ENCODE results near the gene ACAP3. TPM values are rescaled to one million over a fixed set of nuclear protein-coding genes. Genes with fewer than 3 reads are reported as not detected.
A peak's percentile ranks its signal among the peaks of the same experiment; 100 is the strongest.

The ACAP3 gene
- total and polyA plus RNA-seq, 2 of the 4 experiments (the other 2 are of a cell fraction) = 13.3 to 58.2 TPM

DNA sequence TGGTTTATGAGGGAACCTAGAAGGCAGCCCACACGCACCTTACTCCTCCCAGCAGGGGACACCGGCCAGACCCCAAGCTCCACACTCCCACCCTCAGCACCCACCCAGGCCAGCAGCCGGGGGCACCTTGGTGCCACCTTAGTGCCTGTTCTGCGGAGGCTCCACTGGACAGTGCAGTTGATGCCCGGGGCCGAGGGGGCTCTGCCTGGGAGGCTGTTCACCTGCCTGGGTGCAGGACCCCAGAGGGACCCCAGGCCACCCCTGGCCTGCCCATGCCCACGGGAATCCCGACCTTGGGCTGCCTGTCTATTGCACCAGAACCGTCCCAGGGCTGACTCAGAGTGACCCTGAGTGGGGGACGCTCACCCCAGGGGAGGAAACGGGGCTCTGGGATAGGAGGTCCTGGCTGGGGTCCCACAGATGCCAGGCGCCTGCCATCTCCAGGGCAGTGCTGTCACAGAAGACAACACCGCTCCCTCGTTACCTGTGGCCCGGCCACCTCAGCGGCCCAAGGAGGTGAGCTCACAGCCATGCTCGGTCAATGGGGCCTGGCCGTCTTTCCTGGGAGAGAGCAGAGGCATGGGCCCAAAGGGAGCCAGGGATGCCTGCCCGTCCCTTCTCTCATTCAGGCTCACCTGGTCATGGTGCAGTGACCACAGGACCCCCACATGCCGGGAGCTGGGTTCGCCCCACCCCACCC is 26.8 kb downstream of the ACAP3 start:
- no peak overlapping the region for H2BK20ac ChIP-seq (ENCODE audit: low read depth, low read length)
- no peak overlapping the region for H3K14ac ChIP-seq (replicated peaks; ENCODE audit: low read depth, low read length)
- H2AFZ ChIP-seq (replicated peaks; ENCODE audit: low read length, poor library complexity) = no peak overlapping the region
- POLR2A ChIA-PET (ENCODE audit: unreplicated experiment) = no interaction called here
- peaks cover 4% of the 10 kb centered on the region; the same call in 1 of the 2 replicates for H3K9me1 ChIP-seq (ENCODE audit: insufficient read depth, low read length)
- TF ChIP-seq RCOR1 (IDR thresholded peaks at IDR 0.05; ENCODE audit: insufficient replicate concordance, low read length) (no peak), MXI1 (IDR thresholded peaks at IDR 0.05; ENCODE audit: borderline replicate concordance, low read depth, low read length) (no peak)
- no peak overlapping the region for H2BK120ac ChIP-seq (ENCODE audit: low read depth, low read length)
- peak overlapping the region; percentile 16 for H2AK9ac ChIP-seq (replicated peaks; ENCODE audit: low read depth, low read length, poor library complexity)
- H3K4me3 ChIP-seq (ENCODE audit: insufficient read depth, low read depth, low read length) = no peak overlapping the region
- no peak overlapping the region for H3K4ac ChIP-seq (ENCODE audit: low read depth, low read length)
- no peaks in the 10 kb centered on the region for H3K27me3 ChIP-seq (ENCODE audit: control insufficient read depth, insufficient read depth, low read length)
- peaks cover 9% of the 10 kb centered on the region for H3K4me1 ChIP-seq (ENCODE audit: control insufficient read depth, insufficient read depth, low read length)
- 95% methylated on average over 9 of the region's 21 CpGs; no CpG with 5 or more reads in 1 of the 2 experiments for WGBS, 2 experiments (ENCODE audit: extremely low coverage in 2 of 2, insufficient read length in 1 of 2)
- DNase-seq (no peak), ATAC-seq (ENCODE audit: low read depth) (no peak)
- dilution Hi-C loops (cut with HindIII; ENCODE audit: low sequenced_read_pairs, unreplicated experiment) (no loop called here), in situ Hi-C loops (cut with MboI; ENCODE audit: low sequenced_read_pairs) (no loop called here), intact Hi-C loops (cut with micrococcal nuclease) (no loop called here)
- H3K18ac ChIP-seq (ENCODE audit: low read depth, low read length) = no peak overlapping the region
- H3K27ac ChIP-seq (ENCODE audit: insufficient read depth, low read length) = no peak overlapping the region
- peak overlapping the region; percentile 39; the same call in 1 of the 2 replicates for H2AK5ac ChIP-seq (ENCODE audit: low read depth, low read length)
- H2BK5ac ChIP-seq (ENCODE audit: low read depth, low read length, poor library complexity, severe bottlenecking) = no peak overlapping the region
- H4K8ac ChIP-seq (ENCODE audit: low read depth in 2 of 2, low read length in 2 of 2) = no peak overlapping the region
- H3K4me2 ChIP-seq (ENCODE audit: low read depth, low read length) = no peak overlapping the region
- no TSS peak for BruUV-seq (replicated peaks)
- no peak overlapping the region for H4K91ac ChIP-seq (ENCODE audit: insufficient read depth, low read depth, low read length)
- H3K56ac ChIP-seq (ENCODE audit: extremely low read depth, insufficient read depth, low read length) = no peak overlapping the region
- H2BK15ac ChIP-seq (ENCODE audit: low read depth, low read length) = no peak overlapping the region
- no peaks in the 10 kb centered on the region for H4K20me1 ChIP-seq (ENCODE audit: insufficient read depth, low read length)
- H3K79me1 ChIP-seq (ENCODE audit: low read depth in 1 of 2, low read length in 2 of 2) = 0 out of 4 replicates have a peak, but pooled peaks cover 0 to under 1% of the 10 kb centered on the region in 2 experiments
- no peak overlapping the region for H3K23ac ChIP-seq (ENCODE audit: low read depth, low read length)
- no peak overlapping the region for H4K5ac ChIP-seq (ENCODE audit: low read depth, low read length)
- no peak overlapping the region for H3K9ac ChIP-seq (ENCODE audit: low read depth, low read length)
- no peaks in the 10 kb centered on the region for H3K36me3 ChIP-seq (ENCODE audit: control insufficient read depth, insufficient read depth, low read length)
- no peaks in the 10 kb centered on the region for H3K9me3 ChIP-seq (ENCODE audit: control insufficient read depth, insufficient read depth, low read length)
- CTCF ChIA-PET = no interaction called here
